GM21576 (cell line): Measurements from ENCODE around the gene ARHGAP28.

ENCODE experiments used
- ATAC-seq: cut with Tn5 transposase; IDR thresholded peaks from one replicate; pipeline ENCODE4 v1.9.1; 2021; ENCODE audit warnings: mild to moderate bottlenecking, moderate library complexity; ENCODE audit not compliant: unreplicated experiment

The ARHGAP28 gene

GRCh38 chr18:6730416-6731221 lies 1.1 kb downstream of the ARHGAP28 start:
- no peak for ATAC-seq

DNA sequence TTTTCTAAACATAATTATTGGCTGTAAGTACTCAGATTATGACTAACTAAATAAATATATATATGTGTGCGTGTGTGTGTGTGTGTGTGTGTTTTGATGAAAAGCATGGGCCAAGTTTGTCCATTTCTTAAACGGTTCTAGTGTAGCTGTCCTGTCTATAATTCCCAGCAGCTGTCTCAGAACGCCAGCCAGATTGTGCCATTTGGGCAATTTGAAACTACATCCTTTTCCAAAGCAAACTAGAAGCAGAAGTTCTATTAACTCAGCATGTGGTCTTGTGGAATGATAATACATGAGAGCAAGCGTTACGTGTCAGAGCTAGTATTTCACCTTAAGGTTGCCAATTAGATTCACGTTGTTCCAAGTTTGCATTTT lies 1.7 kb downstream of the ARHGAP28 start:
- no peak for ATAC-seq

GRCh38 chr18:6732952-6733351 lies 3.4 kb downstream of the ARHGAP28 start:
- ATAC-seq: no peak

- no peak for ATAC-seq
Observed at GRCh38 chr18:6733758-6734157, 4.2 kb downstream of the ARHGAP28 start.

- no peak for ATAC-seq
Observed at GRCh38 chr18:6734726-6735430, 5.4 kb downstream of the ARHGAP28 start.

- no peak for ATAC-seq
Observed at GRCh38 chr18:6737833-6738232, 8.3 kb downstream of the ARHGAP28 start.

- ATAC-seq: no peak
Observed at GRCh38 chr18:6738622-6739021, 9.1 kb downstream of the ARHGAP28 start.

GRCh38 chr18:6741232-6741663 lies 11.7 kb downstream of the ARHGAP28 start:
- no peak for ATAC-seq

GRCh38 chr18:6741786-6742185 lies 12.3 kb downstream of the ARHGAP28 start:
- ATAC-seq: no peak

DNA sequence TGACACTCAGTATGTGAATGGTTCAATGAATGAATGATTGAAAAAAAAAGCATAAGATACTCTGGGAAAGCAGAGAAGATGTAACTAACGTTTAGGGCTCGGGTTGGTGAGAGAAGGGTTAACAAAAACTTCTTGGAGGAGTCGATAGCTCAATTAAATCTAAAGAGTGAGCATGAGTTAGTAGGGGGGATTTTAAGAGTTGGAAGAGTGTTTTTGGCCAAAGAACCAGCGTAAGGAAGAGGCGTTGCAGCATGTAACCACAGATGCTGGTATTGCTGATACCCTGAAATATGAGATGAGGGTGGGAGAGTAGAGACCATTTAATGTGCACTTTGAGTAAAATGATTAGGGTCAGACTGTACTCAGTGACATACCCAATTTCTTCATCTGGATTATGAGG lies 14.5 kb downstream of the ARHGAP28 start:
- ATAC-seq: no peak

DNA sequence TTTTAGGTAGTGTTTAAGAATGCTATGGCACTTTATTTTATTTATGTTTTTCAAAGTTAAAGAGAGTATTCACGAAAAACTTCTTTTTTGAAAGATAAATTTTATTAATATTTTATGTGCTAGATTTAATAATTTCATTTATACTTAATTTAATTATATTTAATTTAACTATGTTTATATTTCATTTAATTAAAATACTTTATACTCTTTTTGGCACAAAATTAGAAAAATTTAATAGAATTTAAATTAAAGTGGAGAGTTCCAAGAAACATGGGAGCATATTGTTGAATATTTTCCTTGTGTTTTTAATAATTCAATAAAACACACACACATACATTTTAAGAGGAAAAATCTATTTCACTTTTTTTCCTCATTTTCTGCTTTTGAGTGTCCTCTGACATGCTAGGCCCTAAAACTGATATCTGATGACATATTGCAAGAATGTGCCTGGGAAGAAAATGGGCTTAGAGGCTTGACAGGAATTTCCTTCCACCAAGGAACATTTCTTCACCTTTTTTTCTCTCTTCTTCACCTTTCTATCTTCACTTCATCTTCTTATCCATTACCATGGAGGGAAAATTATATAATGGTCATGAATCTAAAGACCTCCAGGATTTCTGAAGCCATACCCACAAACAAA lies 15.4 kb downstream of the ARHGAP28 start:
- ATAC-seq: no peak

DNA sequence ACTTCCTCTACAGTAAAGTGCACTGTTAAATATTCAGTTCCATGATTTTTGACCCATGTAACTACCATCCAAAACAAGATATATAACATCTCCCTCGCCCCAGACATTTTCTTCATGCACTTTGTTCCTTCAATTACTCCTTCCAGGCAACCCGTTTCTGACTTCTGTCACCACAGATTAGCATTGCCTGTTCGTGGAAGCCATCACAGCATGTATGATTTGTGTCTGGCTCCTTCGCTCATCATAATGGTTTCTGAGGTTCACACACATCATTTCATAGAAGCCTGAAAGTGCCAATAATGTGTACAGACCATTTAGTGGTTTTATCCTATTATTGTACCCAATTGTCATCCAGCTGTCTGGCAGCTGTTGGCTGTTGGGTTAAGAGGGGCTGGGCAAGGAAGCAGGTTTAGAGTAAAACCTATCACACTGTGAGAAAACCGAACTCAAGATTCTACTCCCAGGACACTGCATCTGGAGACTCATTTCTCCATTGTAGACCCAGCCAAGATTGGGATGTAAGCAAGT lies 16.1 kb downstream of the ARHGAP28 start:
- ATAC-seq: no peak

GRCh38 chr18:6746386-6746960 lies 17.0 kb downstream of the ARHGAP28 start:
- ATAC-seq: no peak

- no peak for ATAC-seq
Observed at GRCh38 chr18:6747646-6748045, 18.1 kb downstream of the ARHGAP28 start.

- no peak for ATAC-seq
Observed at GRCh38 chr18:6748241-6748640, 18.7 kb downstream of the ARHGAP28 start.

- no peak for ATAC-seq
Observed at GRCh38 chr18:6750411-6750810, 20.9 kb downstream of the ARHGAP28 start.

DNA sequence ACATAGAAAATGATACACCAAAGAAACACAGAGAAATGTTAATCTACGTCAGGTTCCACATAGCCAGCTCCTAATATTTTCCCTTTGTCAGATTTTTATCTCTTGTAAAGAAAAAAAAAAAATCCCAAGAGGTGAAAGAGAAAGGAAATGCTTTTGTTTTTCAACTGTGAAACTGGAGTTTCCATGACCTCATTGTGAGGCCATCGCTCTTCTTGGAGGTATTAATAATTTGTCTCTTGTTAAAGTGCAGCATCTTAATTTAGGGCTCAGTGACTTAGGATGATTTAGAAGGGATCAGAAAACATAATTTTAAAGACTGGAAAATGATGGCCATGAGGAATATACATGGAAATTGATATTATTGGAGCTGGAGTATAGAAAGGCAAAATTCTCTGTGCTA lies 21.7 kb downstream of the ARHGAP28 start:
- ATAC-seq: no peak

DNA sequence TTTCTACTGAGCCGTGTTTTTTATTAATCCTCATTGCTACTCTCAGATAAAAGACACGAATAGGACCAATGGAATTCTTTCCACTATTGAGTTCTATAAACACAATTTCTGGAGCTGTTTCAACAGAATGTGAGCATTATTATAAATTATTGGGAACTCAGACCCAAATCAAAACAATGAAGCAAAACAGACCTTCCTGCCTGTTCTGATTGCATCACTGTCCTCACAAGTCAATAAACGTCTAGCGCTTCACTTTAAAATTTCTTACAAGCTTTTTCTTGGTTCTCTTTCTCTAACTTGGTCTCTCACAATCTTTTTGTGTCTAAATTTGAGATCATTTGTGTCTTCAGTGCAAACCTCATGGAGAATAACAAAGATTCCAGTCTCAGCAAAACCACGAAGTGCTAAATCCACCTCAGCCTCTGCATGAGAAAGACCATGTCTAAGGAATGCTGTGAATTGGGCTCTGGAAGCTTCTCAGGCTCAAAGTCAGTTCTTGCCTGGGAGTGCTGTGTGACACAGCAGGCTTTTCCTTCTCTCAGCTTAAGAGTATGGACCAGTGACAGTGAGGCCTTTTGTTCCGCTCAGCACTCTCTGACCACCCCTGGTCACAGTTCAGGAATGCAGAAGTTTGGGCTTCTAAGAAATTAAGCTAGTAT lies 22.8 kb downstream of the ARHGAP28 start:
- no peak for ATAC-seq

DNA sequence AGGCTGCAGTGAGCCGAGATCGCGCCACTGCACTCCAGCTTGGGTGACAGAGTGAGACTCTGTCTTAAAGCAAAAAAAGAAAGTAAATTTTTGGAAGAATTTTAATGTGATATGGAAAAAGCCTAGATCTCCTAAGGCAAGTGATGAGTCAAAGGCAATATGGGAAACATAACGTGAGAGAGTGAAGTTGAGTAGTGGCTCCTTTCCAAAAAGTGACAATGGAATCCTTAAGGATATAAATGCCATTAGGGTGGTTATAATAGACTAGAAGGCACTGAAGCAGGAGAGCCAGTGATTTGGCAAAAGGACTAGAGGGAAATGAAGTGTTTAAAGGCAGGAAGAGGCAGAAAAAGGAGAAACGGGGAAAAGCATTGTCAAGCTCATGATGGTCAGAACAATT lies 25.6 kb downstream of the ARHGAP28 start:
- ATAC-seq: no peak

DNA sequence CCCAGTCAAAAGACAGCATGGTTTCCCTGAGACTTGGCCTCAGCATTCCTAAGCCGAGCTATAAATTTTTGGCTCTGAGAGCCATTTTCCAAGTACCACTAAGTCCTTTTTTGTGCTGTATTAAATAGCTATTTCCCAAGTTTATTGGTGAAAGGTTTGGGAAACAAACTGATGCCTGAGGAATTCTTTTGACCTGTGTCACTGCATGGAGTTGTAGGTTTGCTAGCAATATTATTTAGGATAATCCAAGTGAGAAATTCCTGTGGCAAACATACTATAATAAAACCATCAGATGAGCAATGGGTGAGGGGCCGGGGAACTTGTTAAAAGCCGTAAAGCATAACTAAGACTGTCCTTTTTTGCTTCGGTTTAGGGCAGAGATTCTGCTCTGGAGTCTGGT lies 28.4 kb downstream of the ARHGAP28 start:
- ATAC-seq: no peak

DNA sequence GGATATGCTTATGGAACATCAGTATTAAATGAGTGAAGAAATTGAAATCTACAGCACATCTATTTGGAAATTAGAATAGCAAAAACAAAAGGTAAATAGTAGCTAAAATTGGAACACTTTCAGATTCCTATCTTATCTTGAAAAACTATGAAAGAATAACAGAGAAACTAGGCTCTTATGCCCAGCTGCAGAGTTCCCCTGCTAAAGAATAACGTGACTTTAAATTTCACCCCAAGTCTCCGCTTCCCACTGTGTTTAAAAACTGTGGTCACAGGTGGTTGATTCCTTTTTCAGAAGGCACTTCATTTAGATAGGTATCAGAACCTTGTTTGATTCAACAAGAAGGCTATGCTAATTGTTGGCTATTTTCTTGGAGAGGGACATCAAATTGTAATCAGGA lies 30.1 kb downstream of the ARHGAP28 start:
- ATAC-seq: no peak
